B cell (primary cell): ENCODE results near the gene ELK3. TPM values are rescaled to one million over a fixed set of nuclear protein-coding genes. Genes with fewer than 3 reads are reported as not detected.

ENCODE experiments used
- ATAC-seq: fragments of 200-7000 bp; cut with Tn5 transposase; one replicate; pipeline ENCODE4 v1.10.0; 2021; ENCODE audit warnings: low read depth, mild to moderate bottlenecking, moderate number of reproducible peaks, moderate library complexity
- CTCF ChIA-PET: fragments of 350-600 bp; sonication (Branson Sonifier 250); formaldehyde crosslinking; loops from one replicate; lab custom pipeline; 2021; ENCODE audit warnings: antibody characterized with exemption, inconsistent platforms; lab: Charles Lee
- POLR2A ChIA-PET: fragments of 350-600 bp; sonication (Branson Sonifier 250); formaldehyde crosslinking; loops from one replicate; lab custom pipeline; 2021; ENCODE audit warnings: antibody characterized with exemption; lab: Charles Lee
- DNase-seq: peaks from one replicate; pipeline ENCODE4 v3.0.0; 2013
- H2AFZ ChIP-seq: 2 replicates; pipeline ENCODE4 v1.6.1; 2012; ENCODE audit warnings: mild to moderate bottlenecking, low read depth, low read length; ENCODE audit not compliant: insufficient read depth, poor library complexity, severe bottlenecking
- H3K27ac ChIP-seq, 2 donors: 1 replicate in 1 of 2; 2 replicates in 1 of 2; pipeline ENCODE4 v1.5.1; 2012 to 2013; ENCODE audit warnings: low read length in 2 of 2, mild to moderate bottlenecking in 2 of 2, moderate library complexity in 1 of 2
- H3K27me3 ChIP-seq, 4 experiments: fragments of 200-600 bp in 1 of 4; sonication (generic) in 1 of 4; replicated peaks in 1 of 4; 1 replicate in 2 of 4; 2 replicates in 2 of 4; pipeline versions ENCODE4 v1.6.1 to v1.7.0; 2013 to 2016; ENCODE audit warnings: low read length in 3 of 4, mild to moderate bottlenecking in 2 of 4, mixed read lengths in 1 of 4, moderate library complexity in 1 of 4; ENCODE audit not compliant: insufficient read depth in 4 of 4, control insufficient read depth in 3 of 4; ENCODE audit errors: control extremely low read depth in 1 of 4
- H3K36me3 ChIP-seq, 2 experiments: replicated peaks in 1 of 2; 1 replicate in 1 of 2; 2 replicates in 1 of 2; pipeline versions ENCODE4 v1.6.1 to v1.7.1; 2013; ENCODE audit warnings: low read length in 1 of 2; ENCODE audit not compliant: insufficient read depth in 2 of 2, control insufficient read depth in 1 of 2; ENCODE audit errors: control extremely low read depth in 1 of 2, extremely low read depth in 1 of 2
- H3K4me1 ChIP-seq, 2 donors: fragments of 200-600 bp in 1 of 2; sonication (generic) in 1 of 2; 1 replicate in 1 of 2; 2 replicates in 1 of 2; pipeline versions ENCODE4 v1.5.1 to v1.6.1; 2013 to 2017; ENCODE audit warnings: low read length in 2 of 2; ENCODE audit not compliant: control insufficient read depth in 2 of 2, insufficient read depth in 2 of 2
- H3K4me2 ChIP-seq: replicated peaks from 2 replicates; pipeline ENCODE3; 2012; ENCODE audit warnings: mild to moderate bottlenecking, low read depth, low read length; ENCODE audit not compliant: poor library complexity, severe bottlenecking
- H3K4me3 ChIP-seq, 5 experiments: fragments of 200-600 bp in 1 of 5; sonication (generic) in 1 of 5; 1 replicate in 3 of 5; 2 replicates in 2 of 5; pipeline versions ENCODE4 v1.5.1 to v1.7.0; 2011 to 2016; ENCODE audit warnings: low read length in 4 of 5, mild to moderate bottlenecking in 4 of 5, low read depth in 2 of 5, control low read depth in 1 of 5, moderate library complexity in 1 of 5; ENCODE audit not compliant: insufficient read depth in 1 of 5; ENCODE audit errors: control extremely low read depth in 1 of 5, extremely low read depth in 1 of 5
- H3K79me2 ChIP-seq: fragments of 200-600 bp; sonication (generic); one replicate; pipeline ENCODE4 v1.6.0; 2016; ENCODE audit warnings: low read length; ENCODE audit not compliant: control insufficient read depth, insufficient read depth
- H3K9ac ChIP-seq: fragments of 200-600 bp; sonication (generic); 2 replicates; pipeline ENCODE4 v1.6.1; 2017; ENCODE audit warnings: mild to moderate bottlenecking, low read length, moderate library complexity
- H3K9me3 ChIP-seq, 3 donors: one replicate each; pipeline versions ENCODE4 v1.6.1 to v1.7.1; 2013; ENCODE audit warnings: low read length in 2 of 3; ENCODE audit not compliant: control insufficient read depth in 2 of 3, insufficient read depth in 1 of 3; ENCODE audit errors: control extremely low read depth in 1 of 3
- H4K20me1 ChIP-seq: 2 replicates; pipeline ENCODE4 v1.6.0; 2012; ENCODE audit warnings: mild to moderate bottlenecking, low read length; ENCODE audit not compliant: insufficient read depth, control insufficient read depth, poor library complexity, severe bottlenecking
- H3K27ac Mint-ChIP-seq: one replicate; pipeline ENCODE4 v1.8.0; 2021; ENCODE audit warnings: mixed read lengths
- H3K27me3 Mint-ChIP-seq: one replicate; pipeline ENCODE4 v1.8.0; 2021; ENCODE audit warnings: mixed read lengths
- H3K4me1 Mint-ChIP-seq: one replicate; pipeline ENCODE4 v1.8.0; 2021; ENCODE audit warnings: mixed read lengths
- H3K4me3 Mint-ChIP-seq: one replicate; pipeline ENCODE4 v1.8.0; 2021; ENCODE audit warnings: mixed read lengths
- H3K9me3 Mint-ChIP-seq: one replicate; pipeline ENCODE4 v1.8.0; 2022; ENCODE audit warnings: mixed read lengths; ENCODE audit not compliant: insufficient read depth
- EZH2 ChIP-seq: IDR thresholded peaks from 2 replicates; pipeline ENCODE4 v1.6.1; 2012; ENCODE audit warnings: borderline replicate concordance, low read depth, mild to moderate bottlenecking, moderate library complexity, low read length; ENCODE audit not compliant: insufficient read depth, poor library complexity, severe bottlenecking
- intact Hi-C: fragments of 100-400 bp; cut with micrococcal nuclease; formaldehyde crosslinking; loops from one replicate; pipeline ENCODE4 v1.10.0; 2022
- polyA plus RNA-seq: library from polyadenylated mRNA; depleted of rRNA; stranded (reverse); fragments of >200 nt; gene quantifications from 2 replicates; pipeline ENCODE4 v1.2.3, GENCODE V29; 2012
- total RNA-seq, 2 donors: library from RNA; stranded (reverse); fragments of 120-200 nt in 1 of 2; gene quantifications; 1 replicate in 1 of 2; 2 replicates in 1 of 2; pipeline versions ENCODE4 v1.2.3 to v1.2.4, GENCODE V29; 2013 to 2022
- TF ChIP-seq, protein P1 (sequence below): fragments of 200-600 bp; IDR thresholded peaks from one replicate; pipeline ENCODE4 v1.8.0; 2022; ENCODE audit warnings: antibody characterized with exemption, mild to moderate bottlenecking

Gene ELK3
- total and polyA plus RNA-seq, 2 donors (not counting 1 experiment from before 2014, with no cell fraction given) = 10.5 to 87.1 TPM

DNA sequence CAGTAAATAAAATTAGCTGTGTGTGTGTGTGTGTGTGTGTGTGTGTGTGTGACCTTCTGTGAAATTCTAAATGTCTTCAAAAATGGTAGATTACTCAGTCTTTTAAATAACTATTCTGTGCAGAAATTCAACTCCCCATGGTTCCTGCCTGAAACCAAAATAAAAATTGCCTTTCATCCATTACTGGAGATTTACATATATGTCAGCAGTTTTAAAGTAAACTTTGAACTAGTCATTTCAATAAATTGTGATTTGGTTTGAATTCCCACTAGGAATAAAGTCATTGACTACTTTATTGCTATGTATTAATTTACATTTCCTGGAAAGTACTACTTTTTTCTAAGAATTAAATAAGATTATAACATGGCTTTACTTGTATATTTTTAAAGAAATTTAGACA is 5.3 kb downstream of the ELK3 start:
- peaks cover 66% of the 10 kb centered on the region for H3K4me1 Mint-ChIP-seq
- no peaks in the 10 kb centered on the region for H3K27me3 Mint-ChIP-seq
- Histone ChIP-seq H3K9me3 (no peaks in the 10 kb centered on the region), H3K27me3 (no peaks in the 10 kb centered on the region), H3K27ac (peak overlapping the region; percentile 52 to 81), H3K4me3 (peak overlapping the region in 2 of 5 experiments; percentile 8 to 30), H3K9ac (peak overlapping the region; percentile 11), H2AFZ (no peak overlapping the region), H4K20me1 (peaks cover 23% of the 10 kb centered on the region), H3K4me1 (peaks cover 55 to 58% of the 10 kb centered on the region in 2 donors), H3K36me3 (peaks cover 0 to 17% of the 10 kb centered on the region in 2 experiments), H3K79me2 (peaks cover 86% of the 10 kb centered on the region), H3K4me2 (peak overlapping the region; percentile 54)
- no peaks in the 10 kb centered on the region for H3K9me3 Mint-ChIP-seq
- H3K4me3 Mint-ChIP-seq = peak overlapping the region; percentile 60
- ChIA-PET POLR2A (interaction anchor here (0.7 kb wide), 1 partner anchor 15 kb away, joined by 3 read pairs; no protein-coding TSS in a partner anchor), CTCF (interaction anchor here (1.0 to 1.1 kb wide), 3 partner anchors 12 to 317 kb away, joined by 3 read pairs; partner anchors contain the start of gene LTA4H)
- no peak for TF ChIP-seq EZH2
- TF ChIP-seq, protein P1, sequence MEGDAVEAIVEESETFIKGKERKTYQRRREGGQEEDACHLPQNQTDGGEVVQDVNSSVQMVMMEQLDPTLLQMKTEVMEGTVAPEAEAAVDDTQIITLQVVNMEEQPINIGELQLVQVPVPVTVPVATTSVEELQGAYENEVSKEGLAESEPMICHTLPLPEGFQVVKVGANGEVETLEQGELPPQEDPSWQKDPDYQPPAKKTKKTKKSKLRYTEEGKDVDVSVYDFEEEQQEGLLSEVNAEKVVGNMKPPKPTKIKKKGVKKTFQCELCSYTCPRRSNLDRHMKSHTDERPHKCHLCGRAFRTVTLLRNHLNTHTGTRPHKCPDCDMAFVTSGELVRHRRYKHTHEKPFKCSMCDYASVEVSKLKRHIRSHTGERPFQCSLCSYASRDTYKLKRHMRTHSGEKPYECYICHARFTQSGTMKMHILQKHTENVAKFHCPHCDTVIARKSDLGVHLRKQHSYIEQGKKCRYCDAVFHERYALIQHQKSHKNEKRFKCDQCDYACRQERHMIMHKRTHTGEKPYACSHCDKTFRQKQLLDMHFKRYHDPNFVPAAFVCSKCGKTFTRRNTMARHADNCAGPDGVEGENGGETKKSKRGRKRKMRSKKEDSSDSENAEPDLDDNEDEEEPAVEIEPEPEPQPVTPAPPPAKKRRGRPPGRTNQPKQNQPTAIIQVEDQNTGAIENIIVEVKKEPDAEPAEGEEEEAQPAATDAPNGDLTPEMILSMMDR = no peak
- H3K27ac Mint-ChIP-seq = peak overlapping the region; percentile 75
- DNase-seq (no peak), ATAC-seq (no peak)
- intact Hi-C loops = loop anchor here (2.0 to 10.0 kb wide), 4 partner anchors 55 to 288 kb away; partner anchors contain the start of genes AMDHD1, CCDC38, CFAP54 and LTA4H
